HG03025 (cell line): ENCODE results near the gene ARHGEF19.
"Not testable (repeated sequence)": the region's sequence is repeated elsewhere in the genome, so short reads cannot be mapped to it uniquely, and the experiment has no call there.

Experiments used
- ATAC-seq: cut with Tn5 transposase; IDR thresholded peaks from one replicate; pipeline ENCODE4 v1.9.1; 2021; ENCODE audit warnings: mild to moderate bottlenecking, moderate library complexity; ENCODE audit not compliant: unreplicated experiment, low FRiP score

The ARHGEF19 gene

GRCh38 chr1:16212251-16212961 is at the start of gene ARHGEF19:
Gene ARHGEF19 (minus strand): TSS chr1:16212652. CDS start chr1:16209054, 3,598 bp downstream.
- ATAC-seq: no peak

GRCh38 chr1:16262067-16262466 is 49.6 kb upstream of the ARHGEF19 start:
- ATAC-seq: no peak

GRCh38 chr1:16260814-16261213 is 48.4 kb upstream of the ARHGEF19 start:
- ATAC-seq: no peak

GRCh38 chr1:16258591-16259135 is 46.2 kb upstream of the ARHGEF19 start:
- ATAC-seq: no peak

- ATAC-seq: no peak
Observed at GRCh38 chr1:16257968-16258367, 45.5 kb upstream of the ARHGEF19 start.

GRCh38 chr1:16257556-16257955 is 45.1 kb upstream of the ARHGEF19 start:
- not testable (repeated sequence) for ATAC-seq

- ATAC-seq: no peak
Observed at GRCh38 chr1:16256478-16256877, 44.0 kb upstream of the ARHGEF19 start.

GRCh38 chr1:16254263-16254928 is 41.9 kb upstream of the ARHGEF19 start:
- no peak for ATAC-seq

- no peak for ATAC-seq
Observed at GRCh38 chr1:16253332-16253922, 41.0 kb upstream of the ARHGEF19 start.

GRCh38 chr1:16252912-16253311 is 40.5 kb upstream of the ARHGEF19 start:
- no peak for ATAC-seq

GRCh38 chr1:16251381-16251780 is 38.9 kb upstream of the ARHGEF19 start:
- ATAC-seq: no peak

- no peak for ATAC-seq
Observed at GRCh38 chr1:16250524-16251251, 38.2 kb upstream of the ARHGEF19 start.

- ATAC-seq: no peak
Observed at GRCh38 chr1:16249596-16250241, 37.3 kb upstream of the ARHGEF19 start.

GRCh38 chr1:16248603-16249516 is 36.4 kb upstream of the ARHGEF19 start:
- no peak for ATAC-seq

- no peak for ATAC-seq
Observed at GRCh38 chr1:16248007-16248436, 35.6 kb upstream of the ARHGEF19 start.

GRCh38 chr1:16247441-16247840 is 35.0 kb upstream of the ARHGEF19 start:
- ATAC-seq: no peak

GRCh38 chr1:16246961-16247360 is 34.5 kb upstream of the ARHGEF19 start:
- ATAC-seq: no peak

GRCh38 chr1:16246239-16246638 is 33.8 kb upstream of the ARHGEF19 start:
- ATAC-seq: not testable (repeated sequence)
